Measurements from ENCODE around the gene ZNF277.

- TF ChIP-seq CTCF (IDR thresholded peaks at IDR 0.05), result no peak
- no peak for TF ChIP-seq POLR2A (IDR thresholded peaks at IDR 0.05)
Observed at GRCh38 chr7:112252141-112252540, 45.6 kb downstream of the ZNF277 start.
